GM12874 (cell line): ENCODE measurements around the gene CTNNA3.

Source experiments
- CTCF ChIP-seq: IDR thresholded peaks from 2 replicates; pipeline ENCODE4 v1.5.1; 2011; ENCODE audit warnings: low read depth, mild to moderate bottlenecking, control low read depth, low read length, moderate library complexity; ENCODE audit not compliant: insufficient read depth

Gene CTNNA3

GRCh38 chr10:66717231-66717981 lies 978.6 kb downstream of the CTNNA3 start:
- no peak for TF ChIP-seq CTCF

DNA sequence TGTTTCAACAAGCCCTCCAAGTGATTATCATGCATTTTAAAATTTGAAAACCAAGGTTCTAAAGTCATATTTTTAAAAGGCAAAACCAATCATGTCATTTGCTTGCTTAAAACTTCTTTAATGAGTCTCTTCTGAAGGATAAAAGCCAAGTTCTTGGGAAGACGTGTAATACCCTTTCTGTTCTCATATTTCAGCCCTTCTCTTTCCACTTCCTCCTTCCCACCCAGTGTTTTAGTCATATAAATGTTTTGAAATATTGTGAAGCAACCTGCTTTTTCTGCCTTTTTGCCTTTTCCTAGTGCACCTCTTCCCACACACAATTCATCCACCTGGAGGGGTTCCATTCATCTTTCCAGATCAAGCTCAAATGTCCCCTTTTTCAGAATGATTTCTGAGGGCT lies 981.3 kb downstream of the CTNNA3 start:
- no peak for TF ChIP-seq CTCF

DNA sequence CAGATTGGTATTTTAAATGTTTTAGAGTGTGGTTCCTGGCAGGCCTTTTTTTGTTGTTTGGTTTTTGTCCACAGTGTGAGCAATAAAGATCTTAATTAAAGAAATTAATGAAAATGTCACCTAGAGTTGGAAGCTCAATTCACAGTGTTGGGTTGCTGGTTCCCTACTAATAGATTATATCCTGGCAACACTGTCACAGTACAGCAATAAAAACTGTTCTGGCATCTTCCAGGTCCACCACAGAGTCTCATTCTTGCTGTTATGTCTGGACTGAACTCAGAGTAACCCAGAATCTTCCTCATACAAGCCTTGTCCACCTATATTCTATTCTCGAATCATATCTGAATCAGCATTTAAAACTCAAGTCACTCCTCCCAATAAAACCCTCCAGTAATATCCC lies 982.6 kb downstream of the CTNNA3 start:
- no peak for TF ChIP-seq CTCF

GRCh38 chr10:66698069-66698468 lies 997.9 kb downstream of the CTNNA3 start:
- TF ChIP-seq CTCF, result no peak

- TF ChIP-seq CTCF, result no peak
Observed at GRCh38 chr10:66695046-66695445, 1000.9 kb downstream of the CTNNA3 start.

DNA sequence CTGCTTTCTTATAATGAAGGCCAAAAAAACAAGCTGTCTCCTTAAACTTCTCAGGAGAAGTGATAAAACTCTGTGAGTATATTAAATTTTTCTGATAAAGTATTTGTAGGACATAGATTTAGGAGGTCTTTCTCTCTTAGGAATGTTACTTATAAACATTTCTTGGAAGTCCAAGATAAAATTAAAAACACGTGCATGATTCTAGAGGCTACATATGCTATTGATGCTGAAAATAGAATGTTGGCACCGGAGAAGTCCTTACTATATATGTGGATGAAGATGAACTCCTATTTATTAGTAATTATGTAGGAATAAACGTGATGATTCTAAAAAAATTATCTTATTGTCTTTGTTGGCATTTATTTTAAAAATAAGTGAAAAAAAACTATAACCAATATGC lies 1011.4 kb downstream of the CTNNA3 start:
- TF ChIP-seq CTCF, result no peak

DNA sequence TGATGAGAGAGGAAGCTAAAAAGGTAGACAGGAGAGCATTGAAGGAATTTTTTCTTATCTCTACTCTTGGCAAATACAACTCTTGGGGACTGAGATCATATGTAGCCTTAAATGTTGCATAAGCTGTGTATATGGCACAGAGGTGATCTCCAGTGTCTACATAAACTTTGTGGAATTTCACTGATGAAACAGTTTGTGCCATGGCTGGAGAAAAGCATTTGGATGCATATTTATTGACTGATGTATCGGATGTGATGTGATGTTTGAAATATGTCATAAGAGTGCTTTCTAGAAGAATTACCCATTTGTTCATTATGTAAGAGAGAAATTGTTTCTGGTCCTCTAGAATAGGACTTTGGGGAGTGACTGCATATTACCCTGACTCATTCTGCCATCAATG lies 1015.1 kb downstream of the CTNNA3 start:
- TF ChIP-seq CTCF, result no peak
